H1 (cell line): ENCODE measurements around the gene KAT5. TPM values are rescaled to one million over a fixed set of nuclear protein-coding genes. Genes with fewer than 3 reads are reported as not detected.

Experiments
- ASH2L ChIP-seq: fragments of 200-600, 300-600 bp; sonication (generic); IDR thresholded peaks from one replicate; pipeline ENCODE4 v1.7.1; 2017; ENCODE audit warnings: low read length
- CEBPB ChIP-seq: IDR thresholded peaks from 2 replicates; pipeline ENCODE4 v1.6.1; 2012; ENCODE audit warnings: low read depth, low read length
- CHD1 ChIP-seq: IDR thresholded peaks from 2 replicates; pipeline ENCODE4 v1.6.1; 2012; ENCODE audit warnings: low read depth, low read length, improper control_type of control experiment
- CTBP2 ChIP-seq: IDR thresholded peaks from 2 replicates; pipeline ENCODE4 v1.7.0; 2011; ENCODE audit warnings: borderline replicate concordance, mild to moderate bottlenecking, moderate library complexity, mixed read lengths, low read length; ENCODE audit not compliant: insufficient read depth, insufficient read length
- EGR1 ChIP-seq: IDR thresholded peaks from 2 replicates; pipeline ENCODE4 v1.6.1; 2011; ENCODE audit warnings: low read depth, low read length, borderline replicate concordance
- EZH2 ChIP-seq: fragments of 200-600 bp; sonication (generic); IDR thresholded peaks from 2 replicates; pipeline ENCODE4 v1.7.1; 2012; ENCODE audit warnings: low read depth, mild to moderate bottlenecking, moderate library complexity, low read length, inconsistent platforms; ENCODE audit not compliant: severe bottlenecking
- FOSL1 ChIP-seq: IDR thresholded peaks from 2 replicates; pipeline ENCODE4 v1.6.1; 2011; ENCODE audit warnings: mild to moderate bottlenecking, low read depth, low read length, moderate library complexity; ENCODE audit not compliant: insufficient read depth
- HDAC2 ChIP-seq, 2 experiments: fragments of 300-600 bp in 1 of 2; sonication (generic) in 1 of 2; IDR thresholded peaks; 2 replicates each; pipeline ENCODE4 v1.6.1; 2011 to 2012; ENCODE audit warnings: low read depth in 2 of 2, low read length in 2 of 2, mild to moderate bottlenecking in 2 of 2, moderate library complexity in 2 of 2, borderline replicate concordance in 1 of 2, inconsistent platforms in 1 of 2
- JUN ChIP-seq: IDR thresholded peaks from 2 replicates; pipeline ENCODE4 v1.6.1; 2011; ENCODE audit warnings: low read depth, mild to moderate bottlenecking, improper control_type of control experiment, low read length
- KDM5A ChIP-seq: fragments of 200-600 bp; IDR thresholded peaks from 2 replicates; pipeline ENCODE4 v1.7.1; 2012; ENCODE audit warnings: mild to moderate bottlenecking, low read length, inconsistent platforms, mixed read lengths
- NANOG ChIP-seq: IDR thresholded peaks from 2 replicates; pipeline ENCODE4 v1.6.1; 2011; ENCODE audit warnings: low read length, low read depth, mild to moderate bottlenecking, inconsistent platforms; ENCODE audit not compliant: insufficient read depth, poor library complexity, severe bottlenecking
- NRF1 ChIP-seq: IDR thresholded peaks from 2 replicates; pipeline ENCODE4 v1.6.1; 2011; ENCODE audit warnings: mild to moderate bottlenecking, low read depth, low read length, improper control_type of control experiment
- POLR2A ChIP-seq, 2 experiments: IDR thresholded peaks; 1 replicate in 1 of 2; 2 replicates in 1 of 2; pipeline ENCODE4 v1.6.1; 2011; ENCODE audit warnings: low read depth in 2 of 2, low read length in 2 of 2, mild to moderate bottlenecking in 2 of 2; ENCODE audit errors: control extremely low read depth in 1 of 2
- POU5F1 ChIP-seq: IDR thresholded peaks from 2 replicates; pipeline ENCODE4 v1.6.1; 2011; ENCODE audit warnings: low read depth, mild to moderate bottlenecking, low read length, moderate library complexity
- RBBP5 ChIP-seq: IDR thresholded peaks from 2 replicates; pipeline ENCODE4 v1.7.1; 2012; ENCODE audit warnings: low read depth, mild to moderate bottlenecking, inconsistent platforms, low read length, moderate library complexity, borderline replicate concordance
- RFX5 ChIP-seq: IDR thresholded peaks from 2 replicates; pipeline ENCODE4 v1.6.1; 2011; ENCODE audit warnings: low read depth, low read length, improper control_type of control experiment, borderline replicate concordance
- RXRA ChIP-seq: IDR thresholded peaks from 2 replicates; pipeline ENCODE4 v1.6.1; 2011; ENCODE audit warnings: low read depth, mild to moderate bottlenecking, low read length, moderate library complexity; ENCODE audit not compliant: insufficient read depth
- SP4 ChIP-seq: IDR thresholded peaks from 2 replicates; pipeline ENCODE4 v1.6.1; 2012; ENCODE audit warnings: low read length, inconsistent platforms
- SRF ChIP-seq: IDR thresholded peaks from 2 replicates; pipeline ENCODE4 v1.6.1; 2011; ENCODE audit warnings: mild to moderate bottlenecking, low read depth, low read length, moderate library complexity
- TAF7 ChIP-seq: optimal IDR thresholded peaks from 2 replicates; pipeline ENCODE3; 2011; ENCODE audit warnings: low read depth, mild to moderate bottlenecking, inconsistent platforms, low read length, moderate library complexity, borderline replicate concordance
- TBP ChIP-seq: IDR thresholded peaks from 2 replicates; pipeline ENCODE4 v1.6.1; 2011; ENCODE audit warnings: low read depth, low read length, improper control_type of control experiment
- TEAD4 ChIP-seq: IDR thresholded peaks from 2 replicates; pipeline ENCODE4 v1.6.1; 2012; ENCODE audit warnings: low read depth, low read length, inconsistent platforms, mixed read lengths
- ZNF274 ChIP-seq: IDR thresholded peaks from 2 replicates; pipeline ENCODE4 v1.7.0; 2012; ENCODE audit warnings: low read length, borderline replicate concordance; ENCODE audit errors: extremely low read depth
- polyA plus RNA-seq, 7 experiments: library from polyadenylated mRNA; depleted of rRNA in 3 of 7; stranded (reverse) in 5 of 7; unstranded in 2 of 7; fragments of >200 nt in 5 of 7; fragments of 200-250 nt in 2 of 7; gene quantifications; 1 replicate in 5 of 7; 2 replicates in 1 of 7; 4 replicates in 1 of 7; pipeline versions ENCODE4 v1.2.1 to v1.2.3, GENCODE V29; 2011 to 2013; ENCODE audit warnings: missing spikeins in 2 of 7, mixed read lengths in 2 of 7
- total RNA-seq: library from RNA; stranded (reverse); fragmentation: NEBNext Ultra II Directional; extraction: Animal tissue kit (Norgen Biotek cat#: 25700); gene quantifications from 2 replicates; pipeline ENCODE4 v1.2.1, GENCODE V29; 2021
- TF ChIP-seq, protein P1 (sequence below): IDR thresholded peaks from 2 replicates; pipeline ENCODE4 v1.6.1; 2012; ENCODE audit warnings: inconsistent platforms

KAT5 gene
- total and polyA plus RNA-seq, 2 of the 8 experiments (the other 6 are each of a cell fraction or from before 2014, with no cell fraction given) = 26.7 to 37.4 TPM

DNA sequence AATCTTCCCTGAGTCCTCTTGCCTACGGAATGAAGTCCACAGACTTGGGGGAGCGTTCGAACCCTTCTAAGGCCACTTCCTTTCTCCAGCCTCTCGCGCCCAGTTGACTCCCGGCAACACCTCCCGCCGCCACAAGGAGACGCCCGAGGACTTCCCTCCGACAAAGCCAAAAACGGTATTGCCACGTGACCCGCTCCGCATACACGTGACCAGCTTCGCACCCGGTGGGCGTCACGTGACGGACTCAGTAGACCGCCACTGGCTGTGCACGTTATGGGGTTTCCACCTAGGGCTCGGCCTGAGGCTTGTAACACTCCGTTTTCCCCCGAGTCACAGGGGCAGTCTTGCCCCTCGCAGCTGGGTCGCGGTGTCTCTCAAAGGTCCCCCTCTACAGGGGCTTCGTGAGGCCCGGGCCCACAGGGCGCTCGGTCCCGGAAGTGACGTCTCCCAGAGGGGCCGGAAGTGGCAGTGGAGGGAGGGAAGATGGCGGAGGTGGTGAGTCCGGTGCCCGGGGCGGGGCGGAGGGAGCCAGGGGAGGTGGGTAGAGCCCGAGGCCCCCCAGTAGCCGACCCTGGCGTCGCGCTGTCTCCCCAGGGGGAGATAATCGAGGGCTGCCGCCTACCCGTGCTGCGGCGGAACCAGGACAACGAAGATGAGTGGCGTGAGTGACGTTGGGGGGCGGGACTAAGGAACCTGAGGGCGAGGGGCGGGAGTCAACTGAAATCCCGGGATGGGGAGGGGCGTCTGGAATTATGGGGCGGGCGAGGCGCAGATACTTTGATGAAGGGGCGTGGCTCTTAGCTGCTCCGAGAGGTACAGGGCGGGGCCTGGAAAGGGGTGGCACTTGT lies at the start of gene KAT5 (continued):
- TF ChIP-seq RBBP5 = no peak; the same call in 1 of the 2 replicates
- peak; percentile 31; the same call in 1 of the 2 replicates for TF ChIP-seq CEBPB
- TF ChIP-seq SP4 = peak; percentile 98
- no peak for TF ChIP-seq FOSL1
- TF ChIP-seq NRF1 = no peak
- no peak for TF ChIP-seq ZNF274
- no peak for TF ChIP-seq CTBP2
- TF ChIP-seq SRF = peak; percentile 83
- peak; percentile 77 for TF ChIP-seq KDM5A
- TF ChIP-seq RFX5 = no peak
- no peak for TF ChIP-seq RXRA
- TF ChIP-seq EGR1 = 0 out of 2 replicates have a peak, but pooled peaks have one; percentile 44
- no peak for TF ChIP-seq TEAD4
- no peak for TF ChIP-seq CHD1
- TF ChIP-seq TAF7 = peak; percentile 58
- no peak for TF ChIP-seq POU5F1
- peak; percentile 55 for TF ChIP-seq NANOG
- TF ChIP-seq, protein P1, sequence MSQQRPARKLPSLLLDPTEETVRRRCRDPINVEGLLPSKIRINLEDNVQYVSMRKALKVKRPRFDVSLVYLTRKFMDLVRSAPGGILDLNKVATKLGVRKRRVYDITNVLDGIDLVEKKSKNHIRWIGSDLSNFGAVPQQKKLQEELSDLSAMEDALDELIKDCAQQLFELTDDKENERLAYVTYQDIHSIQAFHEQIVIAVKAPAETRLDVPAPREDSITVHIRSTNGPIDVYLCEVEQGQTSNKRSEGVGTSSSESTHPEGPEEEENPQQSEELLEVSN = peak; percentile 97
- TF ChIP-seq ASH2L = peak; percentile 87
- TF ChIP-seq TBP = peak; percentile 73
- TF ChIP-seq EZH2 = no peak
- peak in 1 of 2 experiments; percentile 42; a peak in 1 of 4 replicates for TF ChIP-seq HDAC2 (IDR thresholded peaks at IDR 0.05; ENCODE audit: borderline replicate concordance in 1 of 2, low read depth in 2 of 2, low read length in 2 of 2)
- TF ChIP-seq JUN = no peak
- peak; percentile 86 to 88 for TF ChIP-seq POLR2A (IDR thresholded peaks at IDR 0.05; ENCODE audit: control extremely low read depth in 1 of 2, low read depth in 2 of 2, low read length in 2 of 2)
